ENCODE data around the gene SYS1.
A peak's percentile ranks its signal among the peaks of the same experiment; 100 is the strongest.

SYS1 gene

DNA sequence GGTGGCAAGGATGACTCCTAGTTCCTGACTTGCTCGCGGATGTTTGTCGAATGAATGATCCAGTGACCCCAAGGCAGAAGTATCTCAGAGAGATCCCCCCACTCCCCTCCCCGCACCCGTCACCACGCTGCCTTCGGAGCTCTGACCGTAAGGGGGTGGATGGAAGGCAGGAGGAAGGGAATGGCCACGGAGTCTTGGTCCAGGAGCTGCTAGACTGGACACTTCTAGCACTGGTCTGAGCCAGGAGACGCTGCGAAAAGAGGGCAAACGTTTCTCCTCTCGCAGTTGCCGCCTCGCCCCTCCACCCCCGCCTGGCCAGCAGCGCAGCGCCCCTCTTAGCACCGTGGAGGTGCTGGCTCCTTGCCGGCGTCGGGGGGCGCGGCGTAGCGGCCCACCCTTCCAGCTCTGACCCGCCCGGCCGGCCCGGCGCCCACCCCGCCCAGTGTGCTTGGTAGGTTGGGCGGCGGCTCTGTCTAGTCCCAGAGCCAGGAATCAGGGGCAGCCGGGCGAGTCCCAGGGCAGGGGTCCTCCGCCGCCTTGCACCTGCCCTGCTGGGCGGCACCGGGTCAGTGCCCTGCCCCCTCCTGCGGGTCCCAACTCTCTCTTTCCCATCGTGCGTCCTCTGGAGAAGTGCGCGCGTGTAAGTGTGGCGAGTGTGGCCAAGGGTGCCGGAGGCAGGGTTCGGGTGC, 42.8 kb downstream of the SYS1 start:
- Histone ChIP-seq H3K4me2 (ENCODE audit: low read length) (peak overlapping the region; percentile 79), H3K9me3 (ENCODE audit: control insufficient read depth, low read length) (no peaks in the 10 kb centered on the region), H3K79me2 (no peaks in the 10 kb centered on the region), H3K4me3 (ENCODE audit: low read depth, low read length) (peak overlapping the region; percentile 86), H3K36me3 (ENCODE audit: control insufficient read depth, insufficient read depth, low read length) (no peaks in the 10 kb centered on the region), H3K9ac (peak overlapping the region; percentile 19), H3K27me3 (ENCODE audit: control insufficient read depth, insufficient read depth, low read length) (no peaks in the 10 kb centered on the region), H3K4me1 (peaks cover 10% of the 10 kb centered on the region), H3K27ac (no peak overlapping the region), H2AFZ (peak overlapping the region; percentile 94)
- TF ChIP-seq CTCF (IDR thresholded peaks at IDR 0.05), result no peak

DNA sequence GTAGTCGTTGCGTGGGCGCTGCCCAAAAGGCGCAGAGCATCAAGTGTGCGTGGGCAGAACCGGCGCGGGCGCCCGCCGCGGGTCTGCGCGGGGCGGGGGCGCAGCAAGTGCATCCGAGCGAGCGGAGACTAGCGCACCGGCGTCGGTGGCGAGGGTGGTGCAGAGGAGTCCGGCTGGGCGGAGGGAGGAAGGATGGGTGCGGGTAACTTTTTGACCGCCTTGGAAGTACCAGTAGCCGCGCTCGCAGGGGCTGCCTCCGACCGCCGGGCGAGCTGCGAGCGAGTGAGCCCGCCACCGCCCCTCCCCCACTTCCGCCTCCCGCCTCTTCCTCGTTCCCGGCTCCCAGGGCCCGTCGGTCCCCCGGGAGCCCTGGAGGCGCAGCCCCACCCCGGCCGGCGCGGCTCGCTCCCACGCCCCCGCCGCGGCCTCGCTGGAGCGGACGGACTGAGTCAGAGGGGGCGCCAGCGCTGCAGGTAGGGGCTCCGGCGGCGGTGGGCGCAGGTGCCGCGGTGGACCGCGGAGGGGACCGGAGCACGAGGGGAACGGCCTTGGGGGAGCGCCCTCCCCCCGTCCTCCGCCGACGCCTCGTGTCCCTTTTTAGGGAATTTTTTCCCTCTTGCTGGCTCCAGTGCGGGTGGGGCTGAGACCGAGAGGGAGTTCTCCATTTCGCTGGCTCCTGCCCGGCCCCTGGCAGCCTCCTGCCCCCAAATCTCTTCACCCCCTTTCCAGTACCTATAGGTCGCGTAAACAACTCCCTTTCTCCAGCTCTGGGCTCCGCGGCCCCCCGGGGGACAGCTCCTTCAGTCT, 43.5 kb downstream of the SYS1 start:
- Histone ChIP-seq H3K27me3 (ENCODE audit: control insufficient read depth, insufficient read depth, low read length) (no peaks in the 10 kb centered on the region), H2AFZ (peak overlapping the region; percentile 94), H3K9ac (peak overlapping the region; percentile 39), H3K36me3 (ENCODE audit: control insufficient read depth, insufficient read depth, low read length) (no peaks in the 10 kb centered on the region), H3K27ac (peak overlapping the region; percentile 72), H3K79me2 (no peaks in the 10 kb centered on the region), H3K4me2 (ENCODE audit: low read length) (peak overlapping the region; percentile 79), H3K4me3 (ENCODE audit: low read depth, low read length) (peak overlapping the region; percentile 86), H3K9me3 (ENCODE audit: control insufficient read depth, low read length) (no peaks in the 10 kb centered on the region), H3K4me1 (peaks cover 17% of the 10 kb centered on the region)
- peak; percentile 16 for TF ChIP-seq CTCF (IDR thresholded peaks at IDR 0.05)

- H3K27me3 ChIP-seq (ENCODE audit: control insufficient read depth, insufficient read depth, low read length), result no peaks in the 10 kb centered on the region
- peaks cover 19% of the 10 kb centered on the region for H3K4me1 ChIP-seq
- H3K36me3 ChIP-seq (ENCODE audit: control insufficient read depth, insufficient read depth, low read length), result no peaks in the 10 kb centered on the region
- H3K9me3 ChIP-seq (ENCODE audit: control insufficient read depth, low read length), result no peaks in the 10 kb centered on the region
- peak overlapping the region; percentile 79 for H3K4me2 ChIP-seq (ENCODE audit: low read length)
- H2AFZ ChIP-seq, result peak overlapping the region; percentile 94
- peak overlapping the region; percentile 39 for H3K9ac ChIP-seq
- peak overlapping the region; percentile 72 for H3K27ac ChIP-seq
- TF ChIP-seq CTCF (IDR thresholded peaks at IDR 0.05), result no peak
- no peaks in the 10 kb centered on the region for H3K79me2 ChIP-seq
- H3K4me3 ChIP-seq (ENCODE audit: low read depth, low read length), result peak overlapping the region; percentile 86
These were observed 44.2 kb downstream of the SYS1 start for GRCh38 chr20:45407067-45407745.

GRCh38 chr20:45407783-45408645, 45.1 kb downstream of the SYS1 start, which contains the start of gene DBNDD2:
TSS of gene DBNDD2 (plus strand) at chr20:45408289. CDS start at chr20:45408468, 179 bp downstream.
- Histone ChIP-seq H3K79me2 (no peaks in the 10 kb centered on the region), H3K9me3 (ENCODE audit: control insufficient read depth, low read length) (no peaks in the 10 kb centered on the region), H3K4me3 (ENCODE audit: low read depth, low read length) (peak within 1 kb of the TSS; percentile 86), H3K27me3 (ENCODE audit: control insufficient read depth, insufficient read depth, low read length) (no peaks in the 10 kb centered on the region), H3K4me2 (ENCODE audit: low read length) (peak within 1 kb of the TSS; percentile 79), H3K9ac (peak within 1 kb of the TSS; percentile 39), H3K4me1 (peaks cover 19% of the 10 kb centered on the region), H3K27ac (peak within 1 kb of the TSS; percentile 72), H3K36me3 (ENCODE audit: control insufficient read depth, insufficient read depth, low read length) (no peaks in the 10 kb centered on the region), H2AFZ (peak within 1 kb of the TSS; percentile 94)
- TF ChIP-seq CTCF (IDR thresholded peaks at IDR 0.05), result no peak
